ENCODE measurements around the gene UPP2. TPM values are rescaled to one million over a fixed set of nuclear protein-coding genes. Genes with fewer than 3 reads are reported as not detected.

Gene UPP2
- total RNA-seq, 1 experiment from 2014 or later: not detected

DNA sequence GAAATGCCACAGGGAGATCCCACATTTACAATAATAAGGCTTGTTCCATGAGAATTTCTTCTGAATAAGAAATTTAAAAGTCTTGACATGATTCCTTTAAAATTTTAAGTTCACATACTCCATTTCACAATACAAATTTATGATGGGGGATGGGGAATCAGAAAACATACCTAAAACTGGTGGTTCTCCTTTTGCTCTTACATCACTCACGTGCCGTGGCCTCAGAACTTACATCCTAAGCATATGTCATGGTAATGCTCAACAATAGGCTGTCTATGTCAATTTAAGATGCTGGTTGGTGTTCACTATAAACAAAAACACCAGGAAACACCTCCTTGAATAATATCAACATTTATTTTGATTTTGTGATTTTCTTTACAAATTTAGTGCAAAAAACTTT lies 12.8 kb downstream of the UPP2 start:
- WGBS (ENCODE audit: extremely low coverage, insufficient read length, low lambda C conversion rate): no CpG with 5 or more reads among the region's 2 CpGs
- Histone ChIP-seq H3T11ph (ENCODE audit: low read length) (no peak overlapping the region), H3K14ac (ENCODE audit: insufficient read depth, low read length) (no peak overlapping the region), H4K91ac (ENCODE audit: insufficient read length, low read depth, low read length) (no peak overlapping the region), H2AK5ac (ENCODE audit: insufficient read length, low read length) (no peak overlapping the region), H3K23me2 (ENCODE audit: insufficient read length, low read depth, low read length, poor library complexity, severe bottlenecking) (no peaks in the 10 kb centered on the region), H3K4me2 (ENCODE audit: insufficient read depth, insufficient read length, low read length) (no peak overlapping the region), H2AFZ (ENCODE audit: low read length) (no peak overlapping the region), H4K5ac (ENCODE audit: insufficient read length, low read depth, low read length) (no peak overlapping the region), H3K4ac (ENCODE audit: low read depth, low read length) (no peak overlapping the region), H3K4me1 (ENCODE audit: insufficient read depth, low read length) (no peaks in the 10 kb centered on the region), H3K79me1 (ENCODE audit: insufficient read depth, low read depth, low read length, poor library complexity, severe bottlenecking) (no peaks in the 10 kb centered on the region), H2BK15ac (ENCODE audit: low read depth, low read length) (no peak overlapping the region), H3K27ac (ENCODE audit: insufficient read length, low read depth, low read length) (no peak overlapping the region), H3K23ac (ENCODE audit: insufficient read length, low read depth, low read length) (no peak overlapping the region), H3K56ac (ENCODE audit: insufficient read length, low read depth, low read length) (no peak overlapping the region), H2BK5ac (ENCODE audit: insufficient read length, low read length) (no peak overlapping the region), H3K9me3 (ENCODE audit: control insufficient read depth, low read depth, low read length) (no peaks in the 10 kb centered on the region), H2BK20ac (ENCODE audit: low read depth, low read length, poor library complexity, severe bottlenecking) (no peak overlapping the region), H4K8ac (replicated peaks; ENCODE audit: insufficient read length, low read depth, low read length) (no peak overlapping the region), H3K18ac (ENCODE audit: insufficient read length, low read depth, low read length) (no peak overlapping the region), H2BK120ac (ENCODE audit: low read depth, low read length, poor library complexity, severe bottlenecking) (no peak overlapping the region), H3K9ac (ENCODE audit: extremely low read depth, insufficient read length, low read length) (no peak overlapping the region), H4K20me1 (ENCODE audit: control insufficient read depth, insufficient read depth, insufficient read length) (no peaks in the 10 kb centered on the region), H3K27me3 (ENCODE audit: insufficient read depth, low read length) (no peaks in the 10 kb centered on the region), H2BK12ac (ENCODE audit: insufficient read length, low read depth, low read length) (no peak overlapping the region), H3K79me2 (ENCODE audit: insufficient read depth, low read length) (no peaks in the 10 kb centered on the region)
- H3K27me3 Mint-ChIP-seq (ENCODE audit: low read depth): no peaks in the 10 kb centered on the region
- no peak overlapping the region for H3K4me3 Mint-ChIP-seq
- H3K4me1 Mint-ChIP-seq: peaks cover 6 to 8% of the 10 kb centered on the region in 2 experiments
- H3K27ac Mint-ChIP-seq: no peak overlapping the region
- no peaks in the 10 kb centered on the region; a peak in 1 of 7 replicates for H3K36me3 Mint-ChIP-seq (ENCODE audit: insufficient read depth in 1 of 3, low read depth in 3 of 3)
- TF ChIP-seq, protein P1, sequence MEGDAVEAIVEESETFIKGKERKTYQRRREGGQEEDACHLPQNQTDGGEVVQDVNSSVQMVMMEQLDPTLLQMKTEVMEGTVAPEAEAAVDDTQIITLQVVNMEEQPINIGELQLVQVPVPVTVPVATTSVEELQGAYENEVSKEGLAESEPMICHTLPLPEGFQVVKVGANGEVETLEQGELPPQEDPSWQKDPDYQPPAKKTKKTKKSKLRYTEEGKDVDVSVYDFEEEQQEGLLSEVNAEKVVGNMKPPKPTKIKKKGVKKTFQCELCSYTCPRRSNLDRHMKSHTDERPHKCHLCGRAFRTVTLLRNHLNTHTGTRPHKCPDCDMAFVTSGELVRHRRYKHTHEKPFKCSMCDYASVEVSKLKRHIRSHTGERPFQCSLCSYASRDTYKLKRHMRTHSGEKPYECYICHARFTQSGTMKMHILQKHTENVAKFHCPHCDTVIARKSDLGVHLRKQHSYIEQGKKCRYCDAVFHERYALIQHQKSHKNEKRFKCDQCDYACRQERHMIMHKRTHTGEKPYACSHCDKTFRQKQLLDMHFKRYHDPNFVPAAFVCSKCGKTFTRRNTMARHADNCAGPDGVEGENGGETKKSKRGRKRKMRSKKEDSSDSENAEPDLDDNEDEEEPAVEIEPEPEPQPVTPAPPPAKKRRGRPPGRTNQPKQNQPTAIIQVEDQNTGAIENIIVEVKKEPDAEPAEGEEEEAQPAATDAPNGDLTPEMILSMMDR (conservative IDR thresholded peaks at IDR 0.05): no peak
- H3K9me3 Mint-ChIP-seq: no peaks in the 10 kb centered on the region; a peak in 1 of 5 replicates
- no peak for DNase-seq
